Measurements from ENCODE around the gene OR52A1. TPM values are rescaled to one million over a fixed set of nuclear protein-coding genes. Genes with fewer than 3 reads are reported as not detected.

Gene OR52A1
- total RNA-seq (not detected), polyA plus RNA-seq (not detected)
- long read RNA-seq, donor 1, result 0 reads
- long read RNA-seq, donor 2, result 0 reads

GRCh38 chr11:5154657-5155056 lies at the start of gene OR52A1:
TSS of gene OR52A1 (minus strand) at chr11:5154757. CDS start at chr11:5152369, 2,388 bp downstream.
- intact Hi-C loops (cut with DNase I), result no loop called here
- H3K27me3 ChIP-seq (ENCODE audit: insufficient read depth in 3 of 3, low read length in 2 of 3), result no peaks in the 10 kb centered on the region
- no peaks in the 10 kb centered on the region for H3K36me3 ChIP-seq (ENCODE audit: insufficient read depth in 1 of 2, low read depth in 1 of 2)
- WGBS, 3 donors, result 48 to 55% (median 50%) methylated on average over 3 of the region's 3 CpGs
- no peak for DNase-seq
- H3K27ac ChIP-seq, result no peak within 1 kb of the TSS
- TF ChIP-seq CTCF (IDR thresholded peaks at IDR 0.05), result no peak
- no peak for ATAC-seq
- no peaks in the 10 kb centered on the region for H3K4me1 ChIP-seq
- H3K4me3 ChIP-seq, result no peak within 1 kb of the TSS
- H3K9me3 ChIP-seq, result no peaks in the 10 kb centered on the region

- TF ChIP-seq CTCF (IDR thresholded peaks at IDR 0.05), result no peak
- DNase-seq (no peak), ATAC-seq (no peak)
- no peak overlapping the region for H3K27ac ChIP-seq
- H3K9me3 ChIP-seq, result no peaks in the 10 kb centered on the region
- intact Hi-C loops (cut with DNase I), result no loop called here
- no peaks in the 10 kb centered on the region for H3K27me3 ChIP-seq (ENCODE audit: insufficient read depth in 3 of 3, low read length in 2 of 3)
- no peaks in the 10 kb centered on the region for H3K4me1 ChIP-seq
- H3K36me3 ChIP-seq (ENCODE audit: insufficient read depth in 1 of 2, low read depth in 1 of 2), result no peaks in the 10 kb centered on the region
- H3K4me3 ChIP-seq, result no peak overlapping the region
- WGBS, 3 donors, result 69 to 83% (median 71%) methylated on average over 2 of the region's 2 CpGs
Observed at GRCh38 chr11:5203366-5203765, 48.8 kb upstream of the OR52A1 start.

GRCh38 chr11:5200582-5200981 lies 46.0 kb upstream of the OR52A1 start, which contains the start of gene OR51V1:
TSS of gene OR51V1 (minus strand) at chr11:5200682. CDS start at chr11:5200682, 0 bp downstream.
- 57 to 69% (median 64%) methylated on average over 1 of the region's 1 CpG for WGBS, 3 donors
- H3K9me3 ChIP-seq, result no peaks in the 10 kb centered on the region
- H3K36me3 ChIP-seq (ENCODE audit: insufficient read depth in 1 of 2, low read depth in 1 of 2), result no peaks in the 10 kb centered on the region
- no peak for TF ChIP-seq CTCF (IDR thresholded peaks at IDR 0.05)
- DNase-seq (no peak), ATAC-seq (no peak)
- intact Hi-C loops (cut with DNase I), result no loop called here
- H3K27ac ChIP-seq, result no peak within 1 kb of the TSS
- no peaks in the 10 kb centered on the region for H3K27me3 ChIP-seq (ENCODE audit: insufficient read depth in 3 of 3, low read length in 2 of 3)
- H3K4me1 ChIP-seq, result no peaks in the 10 kb centered on the region
- no peak within 1 kb of the TSS for H3K4me3 ChIP-seq

GRCh38 chr11:5198285-5198684 lies 43.7 kb upstream of the OR52A1 start:
- H3K27ac ChIP-seq, result no peak overlapping the region
- no peak overlapping the region for H3K4me3 ChIP-seq
- ATAC-seq (no peak), DNase-seq (no peak)
- H3K36me3 ChIP-seq (ENCODE audit: insufficient read depth in 1 of 2, low read depth in 1 of 2), result no peaks in the 10 kb centered on the region
- H3K27me3 ChIP-seq (ENCODE audit: insufficient read depth in 3 of 3, low read length in 2 of 3), result no peaks in the 10 kb centered on the region
- no peaks in the 10 kb centered on the region for H3K4me1 ChIP-seq
- intact Hi-C loops (cut with DNase I), result no loop called here
- no peak for TF ChIP-seq CTCF (IDR thresholded peaks at IDR 0.05)
- no peaks in the 10 kb centered on the region for H3K9me3 ChIP-seq

GRCh38 chr11:5197536-5197935 lies 43.0 kb upstream of the OR52A1 start:
- no peak overlapping the region for H3K4me3 ChIP-seq
- H3K36me3 ChIP-seq (ENCODE audit: insufficient read depth in 1 of 2, low read depth in 1 of 2), result no peaks in the 10 kb centered on the region
- H3K27ac ChIP-seq, result no peak overlapping the region
- ATAC-seq, result no peak
- H3K4me1 ChIP-seq, result no peaks in the 10 kb centered on the region
- DNase-seq, result no peak
- WGBS, 3 donors, result 70 to 76% (median 74%) methylated on average over 3 of the region's 3 CpGs
- no peak for TF ChIP-seq CTCF (IDR thresholded peaks at IDR 0.05)
- H3K9me3 ChIP-seq, result no peaks in the 10 kb centered on the region
- intact Hi-C loops (cut with DNase I), result no loop called here
- no peaks in the 10 kb centered on the region for H3K27me3 ChIP-seq (ENCODE audit: insufficient read depth in 3 of 3, low read length in 2 of 3)

Data from psoas muscle (tissue), 8 donors.